Measurements from ENCODE around the gene SUGP2. TPM values are rescaled to one million over a fixed set of nuclear protein-coding genes. Genes with fewer than 3 reads are reported as not detected.

SUGP2 gene
- total and polyA plus RNA-seq, 9 of the 15 experiments (the other 6 are each of a cell fraction or from before 2014, with no cell fraction given): 13.1 to 101 (median 63.1) TPM

DNA sequence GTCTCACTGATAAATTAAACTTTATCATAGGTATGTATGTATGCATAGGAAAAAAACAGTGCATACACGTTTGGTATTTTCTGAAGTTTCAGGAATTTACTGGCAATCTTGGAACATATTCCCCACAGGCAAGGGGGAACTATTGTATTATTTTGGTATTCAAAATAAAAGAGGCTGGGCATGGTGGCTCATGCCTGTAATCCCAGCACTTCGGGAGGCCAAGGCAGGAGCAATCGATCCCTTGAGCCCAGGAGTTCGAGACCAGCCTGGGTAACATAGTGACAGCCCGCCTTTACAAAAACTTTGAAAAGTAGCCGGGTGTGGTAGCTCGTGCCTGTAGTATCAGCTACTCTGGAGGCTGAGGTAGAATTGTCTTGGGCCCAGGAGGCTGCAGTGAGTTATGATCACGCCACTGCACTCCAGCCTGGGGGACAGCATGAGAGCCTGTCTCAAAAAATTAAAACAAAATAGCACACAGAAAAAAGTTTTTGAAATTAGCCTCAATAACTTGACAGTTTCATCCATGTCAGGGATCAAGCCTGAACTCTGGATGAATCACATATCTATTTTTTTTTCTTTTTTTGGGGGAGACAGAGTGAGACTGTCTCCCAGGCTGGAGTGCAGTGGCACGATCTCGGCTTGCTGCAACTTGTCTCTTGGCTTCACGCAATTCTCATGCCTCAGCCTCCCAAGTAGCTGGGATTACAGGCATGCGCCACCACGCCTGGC lies 63.2 kb downstream of the SUGP2 start (continued):
- TF ChIP-seq ZNF24 (IDR thresholded peaks at IDR 0.05) (no peak), BRF1 (IDR thresholded peaks at IDR 0.05; ENCODE audit: borderline replicate concordance, extremely low read depth, insufficient read length) (no peak), FOSL1 (tag; conservative IDR thresholded peaks at IDR 0.05) (peak; percentile 37; the same call in 1 of the 2 replicates), SRSF1 (IDR thresholded peaks at IDR 0.05; ENCODE audit: low read depth, low read length) (no peak), ZBTB17 (CRISPR knock-in tag; IDR thresholded peaks at IDR 0.05) (peak; percentile 80), CBFB (CRISPR knock-in tag; IDR thresholded peaks at IDR 0.05) (no peak)
- TF ChIP-seq, protein P1, sequence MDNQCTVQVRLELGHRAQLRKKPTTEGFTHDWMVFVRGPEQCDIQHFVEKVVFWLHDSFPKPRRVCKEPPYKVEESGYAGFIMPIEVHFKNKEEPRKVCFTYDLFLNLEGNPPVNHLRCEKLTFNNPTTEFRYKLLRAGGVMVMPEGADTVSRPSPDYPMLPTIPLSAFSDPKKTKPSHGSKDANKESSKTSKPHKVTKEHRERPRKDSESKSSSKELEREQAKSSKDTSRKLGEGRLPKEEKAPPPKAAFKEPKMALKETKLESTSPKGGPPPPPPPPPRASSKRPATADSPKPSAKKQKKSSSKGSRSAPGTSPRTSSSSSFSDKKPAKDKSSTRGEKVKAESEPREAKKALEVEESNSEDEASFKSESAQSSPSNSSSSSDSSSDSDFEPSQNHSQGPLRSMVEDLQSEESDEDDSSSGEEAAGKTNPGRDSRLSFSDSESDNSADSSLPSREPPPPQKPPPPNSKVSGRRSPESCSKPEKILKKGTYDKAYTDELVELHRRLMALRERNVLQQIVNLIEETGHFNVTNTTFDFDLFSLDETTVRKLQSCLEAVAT (IDR thresholded peaks at IDR 0.05): 0 out of 4 replicates have a peak, but pooled peaks of 1 of the 2 experiments have one; percentile 41

DNA sequence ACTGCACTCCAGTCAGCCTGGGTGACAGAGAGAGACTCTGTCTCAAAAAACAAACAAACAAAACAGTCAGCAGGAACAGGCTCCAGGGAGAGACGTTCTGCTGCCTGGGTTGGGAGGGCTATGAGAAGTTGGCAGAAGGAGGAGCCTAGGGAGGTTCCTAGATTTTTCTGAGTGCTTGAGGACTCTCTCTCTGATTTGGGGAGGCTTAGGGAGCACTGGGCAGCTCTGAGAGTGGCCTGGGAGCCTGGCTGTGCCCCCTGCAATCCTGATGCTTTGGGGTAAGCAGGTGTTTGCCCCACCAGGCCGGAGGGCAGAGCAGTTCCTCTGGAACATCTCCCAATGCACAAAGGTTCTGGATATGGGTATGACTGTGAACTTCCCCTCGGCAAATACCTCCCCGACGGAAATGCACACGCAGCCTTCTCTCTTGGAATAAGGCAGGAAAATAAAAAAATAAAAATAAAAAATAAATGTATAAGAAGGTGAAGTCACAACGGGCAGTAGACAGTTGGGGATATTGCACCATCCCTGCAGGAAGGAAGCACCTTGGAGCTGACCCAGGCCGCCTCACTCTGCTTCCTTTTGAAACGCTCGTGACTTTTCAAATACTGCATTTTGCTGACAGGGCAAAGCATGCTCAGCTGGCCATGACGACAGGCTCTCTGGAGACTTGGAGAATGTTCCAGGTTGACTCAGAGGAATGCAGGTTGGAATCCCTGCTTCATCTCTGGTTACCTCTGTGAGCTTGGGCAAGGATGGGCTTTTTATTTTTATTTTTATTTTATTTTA lies 65.8 kb downstream of the SUGP2 start:
- Histone ChIP-seq H3K4me1 (replicated peaks in 1 of 2; ENCODE audit: control insufficient read depth in 2 of 2, insufficient read depth in 2 of 2, low read length in 2 of 2) (peaks cover 3 to 7% of the 10 kb centered on the region in 2 experiments; a peak in 4 of 5 replicates), H3K4me2 (ENCODE audit: insufficient read depth, low read length) (no peak overlapping the region), H3K9me1 (ENCODE audit: control insufficient read depth, insufficient read depth, low read length) (no peaks in the 10 kb centered on the region), H2AFZ (ENCODE audit: low read depth, low read length) (peak overlapping the region; percentile 44; the same call in 1 of the 2 replicates), H3K27ac (ENCODE audit: extremely low read depth, low read depth, low read length) (no peak overlapping the region), H3K27me3 (ENCODE audit: control insufficient read depth in 2 of 2, insufficient read depth in 2 of 2, low read length in 2 of 2) (peaks cover 0 to 1% of the 10 kb centered on the region in 2 experiments; a peak in 1 of 5 replicates), H3K36me3 (ENCODE audit: control insufficient read depth, insufficient read depth, low read length) (no peaks in the 10 kb centered on the region), H3K4me3 (no peak overlapping the region), H3K9ac (ENCODE audit: insufficient read depth in 1 of 2, low read depth in 2 of 2, low read length in 2 of 2) (0 out of 4 replicates have a peak overlapping the region, but pooled peaks of 1 of the 2 experiments have one; percentile 13), H3K79me2 (ENCODE audit: control insufficient read depth, insufficient read depth, low read length) (no peaks in the 10 kb centered on the region), H3K9me3 (replicated peaks; ENCODE audit: control insufficient read depth, insufficient read depth, low read depth, low read length) (no peaks in the 10 kb centered on the region), H4K20me1 (replicated peaks; ENCODE audit: control insufficient read depth, insufficient read depth, low read length) (no peaks in the 10 kb centered on the region)
- no TSS peak for BruUV-seq (replicated peaks)
- no peak for ATAC-seq
- POLR2A ChIA-PET: interaction anchor here (0.7 to 1.2 kb wide), 3 partner anchors 9 to 24 kb away, joined by 3 read pairs; no protein-coding TSS in a partner anchor
- intact Hi-C loops (cut with micrococcal nuclease) (no loop called here), in situ Hi-C loops (cut with MboI) (no loop called here)
- FAIRE-seq: no peak
- 70% methylated on average over 11 of the region's 11 CpGs for WGBS (ENCODE audit: insufficient coverage, low coverage, missing lambda C conversion rate)
- CTCF ChIA-PET (ENCODE audit: low intra/inter-chr PET ratio): no interaction called here
- DNase-seq (ENCODE audit: extremely low read depth in 1 of 4, low spot score in 3 of 4): no peak
- TF ChIP-seq C11orf30 (IDR thresholded peaks at IDR 0.05; ENCODE audit: low read depth): peak; percentile 63; the same call in 1 of the 2 replicates
- peak; percentile 73 for TF ChIP-seq ZNF316 (IDR thresholded peaks at IDR 0.05)
- no peak for TF ChIP-seq ZNF444 (CRISPR knock-in tag; IDR thresholded peaks at IDR 0.05)

All from K562 (cell line).